Ovary (tissue), 3 donors: ENCODE results near the gene SERTM1.

Experiments
- EP300 ChIP-seq: sonication (generic); formaldehyde crosslinking; IDR thresholded peaks from one replicate; pipeline ENCODE4 v1.6.1; 2017; ENCODE audit warnings: antibody characterized with exemption
- POLR2A ChIP-seq: fragments of 450-650 bp; IDR thresholded peaks from one replicate; pipeline ENCODE4 v1.6.1; 2017; ENCODE audit warnings: antibody characterized with exemption, mild to moderate bottlenecking, moderate library complexity
- TF ChIP-seq, protein P1 (sequence below), 3 donors: fragments of 450-650 bp in 2 of 3; fragments of 200-600 bp in 1 of 3; IDR thresholded peaks; one replicate each; pipeline versions ENCODE4 v1.5.1 to v1.8.0; 2016 to 2022; ENCODE audit warnings: antibody characterized with exemption in 3 of 3, mild to moderate bottlenecking in 1 of 3
- donor health status: DM: no; HTN: no; CAD: no.

DNA sequence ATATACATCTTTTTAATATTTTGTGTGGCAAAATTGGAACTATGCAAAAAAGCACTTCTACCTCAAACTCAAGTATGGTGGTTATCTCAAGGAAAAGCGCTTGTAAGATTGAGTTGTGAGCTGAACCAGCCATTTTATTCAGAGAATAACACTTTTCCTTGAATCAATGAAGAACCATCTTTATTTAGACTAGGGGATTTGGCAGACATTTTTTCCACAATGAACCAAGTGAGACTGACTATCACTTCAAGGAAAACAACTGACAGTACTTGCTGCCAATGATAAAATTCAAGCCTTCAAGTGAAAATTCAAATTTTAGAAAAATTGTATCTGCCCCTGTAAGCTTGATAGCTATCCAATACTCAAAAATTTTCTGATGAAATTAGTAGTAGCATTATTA is 23.2 kb upstream of the SERTM1 start:
- no peak for TF ChIP-seq POLR2A
- TF ChIP-seq, protein P1, sequence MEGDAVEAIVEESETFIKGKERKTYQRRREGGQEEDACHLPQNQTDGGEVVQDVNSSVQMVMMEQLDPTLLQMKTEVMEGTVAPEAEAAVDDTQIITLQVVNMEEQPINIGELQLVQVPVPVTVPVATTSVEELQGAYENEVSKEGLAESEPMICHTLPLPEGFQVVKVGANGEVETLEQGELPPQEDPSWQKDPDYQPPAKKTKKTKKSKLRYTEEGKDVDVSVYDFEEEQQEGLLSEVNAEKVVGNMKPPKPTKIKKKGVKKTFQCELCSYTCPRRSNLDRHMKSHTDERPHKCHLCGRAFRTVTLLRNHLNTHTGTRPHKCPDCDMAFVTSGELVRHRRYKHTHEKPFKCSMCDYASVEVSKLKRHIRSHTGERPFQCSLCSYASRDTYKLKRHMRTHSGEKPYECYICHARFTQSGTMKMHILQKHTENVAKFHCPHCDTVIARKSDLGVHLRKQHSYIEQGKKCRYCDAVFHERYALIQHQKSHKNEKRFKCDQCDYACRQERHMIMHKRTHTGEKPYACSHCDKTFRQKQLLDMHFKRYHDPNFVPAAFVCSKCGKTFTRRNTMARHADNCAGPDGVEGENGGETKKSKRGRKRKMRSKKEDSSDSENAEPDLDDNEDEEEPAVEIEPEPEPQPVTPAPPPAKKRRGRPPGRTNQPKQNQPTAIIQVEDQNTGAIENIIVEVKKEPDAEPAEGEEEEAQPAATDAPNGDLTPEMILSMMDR (IDR thresholded peaks at IDR 0.05) = no peak
- TF ChIP-seq EP300 = no peak
